GM18508 (cell line): ENCODE data around the gene DUOXA2.
"Not testable (repeated sequence)": the region's sequence is repeated elsewhere in the genome, so short reads cannot be mapped to it uniquely, and the experiment has no call there.

ENCODE experiments used
- ATAC-seq: cut with Tn5 transposase; IDR thresholded peaks from one replicate; pipeline ENCODE4 v1.9.1; 2021; ENCODE audit warnings: moderate number of reproducible peaks; ENCODE audit not compliant: insufficient read depth, unreplicated experiment

DUOXA2 gene

DNA sequence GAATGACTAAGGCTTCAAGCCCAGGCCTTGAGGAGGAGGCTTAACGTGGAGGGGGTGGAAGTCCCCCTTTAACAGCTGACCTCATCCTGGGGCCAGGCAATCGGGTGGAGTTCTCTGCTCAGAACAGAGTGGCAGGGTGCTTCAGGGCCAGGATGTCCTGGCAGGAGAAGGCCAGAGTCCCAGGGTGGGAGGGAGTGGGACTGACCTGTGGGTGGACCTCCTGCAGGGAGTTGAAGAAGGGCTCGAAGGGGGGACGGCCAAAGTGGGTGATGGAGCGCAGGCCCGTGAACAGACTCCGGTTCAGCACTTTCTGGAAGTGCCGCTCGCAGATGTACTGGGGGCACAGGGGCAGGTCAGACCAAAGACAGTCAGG is 19.8 kb upstream of the DUOXA2 start:
- ATAC-seq, result no peak

DNA sequence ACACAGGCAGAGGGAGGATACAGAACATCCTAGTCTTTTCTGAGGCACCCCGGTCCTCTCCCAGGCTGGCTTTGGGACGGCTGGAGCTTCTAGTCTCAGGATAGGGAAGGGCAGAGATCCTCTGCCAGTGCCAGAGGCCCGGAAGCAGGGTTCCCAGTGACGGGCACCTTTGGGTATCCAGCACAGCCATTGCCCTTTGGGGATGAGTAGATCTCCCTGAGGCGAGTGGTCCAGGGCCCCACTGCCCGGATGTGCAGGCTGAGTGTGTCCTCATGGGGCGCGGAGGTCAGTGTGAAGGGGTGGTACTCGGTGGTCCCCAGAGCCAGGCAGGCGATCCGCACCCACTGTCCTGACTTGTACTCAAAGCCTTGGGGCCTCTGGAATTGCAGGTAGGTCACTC is 18.5 kb upstream of the DUOXA2 start:
- no peak for ATAC-seq

DNA sequence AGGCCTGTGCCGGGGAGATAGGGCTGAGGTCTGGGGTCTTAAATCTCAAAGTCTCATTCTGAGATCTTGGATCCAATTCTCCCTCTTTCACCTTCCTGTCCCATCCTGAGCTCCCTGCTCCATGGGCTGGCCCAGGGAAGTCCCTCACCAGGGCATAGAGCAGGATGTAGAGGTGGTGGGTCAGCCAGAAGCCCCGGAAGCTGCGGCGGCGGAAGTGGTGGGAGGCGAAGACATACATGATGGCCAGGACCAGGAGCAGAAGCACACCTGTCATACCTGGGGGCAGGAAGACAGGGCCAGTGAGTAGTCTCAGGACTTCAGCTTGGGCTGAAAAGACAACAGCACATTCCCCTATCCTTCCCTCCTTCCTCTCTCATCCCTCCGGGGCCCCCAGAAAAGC is 16.7 kb upstream of the DUOXA2 start:
- no peak for ATAC-seq

DNA sequence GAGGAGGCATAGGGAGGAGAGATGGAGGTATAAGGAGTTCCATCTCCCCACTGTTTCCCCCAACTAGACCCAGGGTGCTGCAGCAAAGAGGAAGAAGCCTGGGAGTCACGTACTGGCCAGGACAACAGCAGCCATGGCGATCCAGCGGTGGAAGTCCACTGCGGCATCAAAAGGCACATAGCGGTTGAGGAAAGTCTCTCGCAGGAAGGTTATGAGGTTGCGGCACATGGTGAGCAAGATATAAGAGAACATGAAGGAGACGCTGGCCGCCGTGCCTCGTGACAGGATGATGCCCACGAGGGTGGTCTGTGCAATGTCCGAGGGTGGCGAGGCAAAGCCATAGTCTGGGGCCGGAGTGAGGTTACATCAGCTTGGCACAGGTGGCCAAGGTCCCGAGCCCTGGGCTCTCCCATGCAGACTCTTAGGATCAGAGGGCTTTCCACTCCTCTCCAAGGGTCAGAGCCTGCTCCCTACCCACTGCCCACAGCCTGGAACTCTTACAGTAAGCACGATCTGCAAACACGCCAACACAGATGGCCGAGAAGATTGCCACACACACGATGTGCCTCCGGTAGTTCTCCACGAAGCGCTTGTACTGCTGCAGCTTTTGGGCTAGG is 14.5 kb upstream of the DUOXA2 start:
- ATAC-seq, result no peak

- ATAC-seq, result no peak
Measured at GRCh38 chr15:45100884-45101625, 13.1 kb upstream of the DUOXA2 start.

- ATAC-seq, result no peak
Measured at GRCh38 chr15:45101749-45102148, 12.4 kb upstream of the DUOXA2 start.

- ATAC-seq, result no peak
Measured at GRCh38 chr15:45102226-45102625, 11.9 kb upstream of the DUOXA2 start.

DNA sequence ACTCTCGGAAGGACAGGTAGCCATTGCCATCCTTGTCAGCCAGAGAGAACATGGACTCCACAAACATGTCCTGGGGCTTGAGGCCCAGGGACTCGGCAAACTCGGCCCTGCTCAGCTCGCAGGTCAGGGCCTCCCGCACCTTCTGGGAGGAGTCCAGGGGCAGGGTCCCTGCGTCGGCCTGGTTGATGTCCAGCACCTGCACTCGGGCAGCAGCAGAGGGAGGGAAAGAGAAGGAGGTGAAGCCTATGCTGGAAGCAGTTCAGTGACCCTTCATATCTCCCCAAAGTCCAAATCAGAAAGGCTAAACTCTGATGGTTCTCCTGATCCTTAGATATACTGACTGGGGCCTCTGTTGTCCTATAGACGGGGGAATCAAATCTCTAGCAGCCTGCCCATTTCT is 10.0 kb upstream of the DUOXA2 start:
- not testable (repeated sequence) for ATAC-seq

DNA sequence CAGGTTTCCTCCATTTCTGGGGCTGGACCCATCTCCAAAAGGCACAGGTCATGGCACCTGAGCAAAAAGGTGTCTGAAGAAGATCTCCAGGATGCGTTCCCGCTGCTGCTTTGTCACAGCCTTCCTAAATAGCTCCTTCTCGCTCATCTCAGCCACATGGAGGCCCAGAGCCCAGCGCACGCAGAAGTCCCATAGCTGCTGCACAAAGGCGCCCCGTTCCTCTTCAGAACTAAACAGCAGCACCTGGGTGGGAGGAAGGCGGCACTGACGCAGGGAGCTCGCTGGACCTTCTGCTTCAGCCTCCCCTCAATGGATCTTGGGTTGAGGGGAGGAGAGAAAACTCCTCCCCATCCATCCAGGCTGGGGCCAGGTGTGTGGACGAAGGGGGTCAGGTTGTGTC is 8.5 kb upstream of the DUOXA2 start:
- ATAC-seq, result no peak

GRCh38 chr15:45106002-45106790 is 7.9 kb upstream of the DUOXA2 start:
- no peak for ATAC-seq

DNA sequence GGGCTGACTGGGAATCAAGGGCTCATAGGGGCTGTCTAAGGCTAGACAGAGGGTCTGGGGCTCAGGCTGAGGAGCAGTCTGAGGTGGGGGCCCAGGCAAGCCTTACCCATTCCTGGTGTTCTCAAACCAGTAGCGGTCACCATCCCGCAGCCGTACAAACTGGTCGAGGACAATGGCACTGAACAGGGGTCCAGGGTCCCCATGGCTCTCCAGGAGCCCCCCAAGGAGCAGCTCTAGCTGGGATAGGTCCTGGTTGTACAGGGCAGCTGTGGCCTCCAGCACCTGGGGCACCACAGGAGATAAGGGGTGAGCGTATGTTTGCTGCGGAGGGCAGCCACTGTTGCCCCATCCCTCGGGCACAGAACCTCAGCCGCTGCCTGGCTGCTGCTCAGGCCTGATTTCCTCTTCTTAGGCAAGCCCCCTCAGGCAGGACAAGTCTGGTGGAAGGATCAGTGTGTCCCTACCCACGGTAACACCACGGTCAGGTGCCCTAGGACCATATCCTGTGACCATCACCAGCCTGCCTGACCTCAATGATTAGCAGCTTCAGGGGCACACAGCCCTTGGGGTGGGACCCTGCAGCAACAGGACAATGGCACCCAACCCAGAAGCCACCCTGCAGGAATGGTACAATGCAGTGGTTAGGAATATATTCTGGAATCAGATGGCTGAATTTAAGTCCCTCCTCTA is 6.0 kb upstream of the DUOXA2 start:
- ATAC-seq, result no peak

GRCh38 chr15:45110256-45110820 is 3.8 kb upstream of the DUOXA2 start:
- ATAC-seq, result no peak

- no peak for ATAC-seq
Measured at GRCh38 chr15:45111390-45112142, 2.6 kb upstream of the DUOXA2 start.

DNA sequence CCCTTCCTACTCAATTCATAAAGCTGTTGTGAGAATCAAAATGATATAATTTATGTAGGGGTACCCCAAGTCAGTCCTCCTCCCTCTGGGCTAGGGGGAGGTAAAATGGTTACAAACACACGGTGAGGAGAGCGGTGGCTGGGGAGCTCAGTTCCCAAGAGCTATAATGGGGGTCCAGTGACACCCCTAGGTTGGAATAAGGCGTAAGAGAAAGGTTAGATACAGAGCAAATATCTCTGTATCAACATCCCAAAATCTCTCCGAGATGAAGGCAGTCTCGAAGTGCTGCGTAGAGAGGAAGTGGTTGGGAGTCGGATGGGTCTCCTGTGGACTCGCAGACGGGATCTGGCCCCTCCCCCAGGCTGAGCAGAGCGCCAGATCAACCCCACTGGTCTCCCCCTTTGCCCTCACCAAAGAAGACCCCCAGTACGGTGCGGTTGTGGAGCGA is 2.0 kb upstream of the DUOXA2 start:
- ATAC-seq, result no peak

DNA sequence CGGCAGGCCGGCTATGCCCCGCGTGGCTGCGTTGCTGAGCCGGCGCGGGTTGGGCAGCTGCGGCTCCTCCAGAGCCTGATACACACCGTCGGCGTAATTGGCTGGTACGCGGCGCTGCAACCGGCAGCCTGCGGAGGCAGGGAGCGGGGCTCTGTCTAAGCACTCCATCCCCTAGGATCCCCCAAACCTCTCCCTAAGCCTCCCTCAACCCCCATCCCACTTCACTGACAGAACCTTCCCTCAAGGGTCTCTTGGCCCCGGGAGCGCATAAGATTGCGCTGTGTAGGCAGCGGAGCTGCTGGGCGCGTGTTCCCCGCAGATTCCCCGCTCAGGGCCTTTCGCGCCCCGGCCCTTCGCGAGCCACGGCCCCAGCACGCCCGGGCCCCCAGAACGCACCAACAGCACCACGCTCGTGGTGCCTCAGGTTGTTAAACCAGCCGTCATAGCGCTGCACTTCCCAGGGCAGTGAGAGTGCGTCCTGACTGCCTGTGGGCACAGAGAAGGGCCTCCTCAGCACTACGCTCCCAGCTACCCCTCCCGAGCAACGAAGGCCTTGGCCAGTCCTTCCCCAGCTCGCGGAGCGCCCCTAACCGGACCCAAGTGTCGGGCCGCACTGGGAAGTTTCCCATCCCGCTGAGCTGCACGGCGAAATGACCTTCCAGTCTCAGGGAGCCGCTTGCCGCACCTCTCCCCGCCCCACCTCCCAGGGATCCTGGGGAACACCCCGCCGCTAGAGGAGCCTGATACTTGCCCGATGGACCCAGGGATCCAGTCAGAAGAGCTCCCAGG is 1.3 kb upstream of the DUOXA2 start:
- no peak for ATAC-seq

- no peak for ATAC-seq
Measured at GRCh38 chr15:45113380-45113990, 641 bp upstream of the DUOXA2 start.

DNA sequence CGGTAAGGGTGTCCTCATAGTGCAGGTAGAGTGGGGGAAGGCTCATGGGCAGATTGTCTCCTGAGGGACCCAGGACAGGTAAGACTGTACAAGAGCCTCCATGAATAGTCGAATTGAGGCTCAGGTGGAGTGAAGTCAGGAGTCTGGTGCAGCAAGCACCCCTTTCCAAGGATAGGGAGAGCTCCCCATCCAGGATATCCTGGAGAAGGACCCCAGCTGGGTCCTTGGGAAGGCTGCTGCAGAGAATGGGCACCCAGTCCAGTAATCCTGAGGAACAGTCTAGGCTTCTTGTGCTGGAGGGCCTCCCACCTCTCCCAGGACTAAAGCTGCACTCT is 592 bp downstream of the DUOXA2 start:
- ATAC-seq, result no peak

DNA sequence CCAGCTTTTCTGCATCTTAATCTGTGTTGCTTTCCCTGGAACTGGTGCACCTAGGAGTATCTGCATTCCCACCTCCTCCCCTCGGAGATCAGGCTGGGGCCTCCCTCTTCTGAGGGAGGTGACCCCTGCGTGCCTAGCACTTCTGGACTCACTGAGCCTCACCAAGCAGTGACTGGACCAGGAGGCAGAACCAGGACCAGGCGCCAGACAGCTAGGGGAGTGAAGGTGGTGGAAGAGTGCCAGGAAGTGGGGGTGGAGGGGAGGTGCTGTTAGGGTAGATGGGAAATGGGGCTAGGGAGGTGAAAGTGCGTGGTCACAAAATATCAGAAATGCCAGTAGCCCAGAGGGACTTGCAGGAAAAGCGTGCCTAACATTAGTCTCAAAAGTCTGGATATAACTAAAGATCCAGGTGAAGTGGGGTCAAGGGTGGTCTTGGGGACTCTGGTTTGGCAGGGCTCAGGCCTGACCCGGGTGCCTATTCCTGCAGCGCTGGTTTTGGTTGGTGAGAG is 1.2 kb downstream of the DUOXA2 start:
- ATAC-seq, result no peak
